SK-N-MC (cell line): ENCODE data around the gene DNAJC12.

Experiments
- EZH2 ChIP-seq: fragments of 200-600 bp; sonication (generic); IDR thresholded peaks from one replicate; pipeline ENCODE4 v1.6.1; 2017; ENCODE audit warnings: antibody characterized with exemption
- FOXP2 ChIP-seq: optimal IDR thresholded peaks from 2 replicates; pipeline ENCODE3; 2011; ENCODE audit warnings: mild to moderate bottlenecking, moderate library complexity; ENCODE audit not compliant: insufficient read depth; ENCODE audit errors: extremely low read length, control extremely low read depth
- POLR2AphosphoS5 ChIP-seq: IDR thresholded peaks from 2 replicates; pipeline ENCODE4 v1.6.1; 2012; ENCODE audit warnings: mild to moderate bottlenecking, low read depth, low read length, borderline replicate concordance

GRCh38 chr10:67809107-67809506 lies 28.9 kb downstream of the DNAJC12 start:
- TF ChIP-seq EZH2, result no peak
- no peak for TF ChIP-seq POLR2AphosphoS5
- no peak for TF ChIP-seq FOXP2
